Measurements from ENCODE around the gene GPR156.

The GPR156 gene

DNA sequence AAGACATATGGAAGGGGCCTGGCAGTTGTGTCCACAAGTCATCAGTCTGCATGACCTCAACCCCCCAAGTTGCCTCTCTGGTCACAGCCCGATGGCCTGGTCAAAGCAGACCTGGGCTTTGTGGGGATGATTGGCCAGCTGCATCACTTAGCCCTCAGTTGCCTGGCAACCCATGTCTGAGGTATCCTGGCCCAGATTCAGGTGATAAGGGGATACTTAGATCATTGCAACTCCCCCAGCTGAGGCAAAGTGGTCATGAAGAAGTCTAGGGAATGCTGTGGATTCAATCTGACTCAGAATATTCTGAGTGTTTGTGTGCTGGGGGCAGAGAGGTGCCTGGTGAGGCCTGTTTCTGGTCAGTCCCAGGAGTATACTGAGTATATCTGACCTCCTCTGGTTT is 5.0 kb downstream of the GPR156 start:
- CTCF ChIA-PET: interaction anchor here (1.3 kb wide), 1 partner anchor 12 kb away, joined by 4 read pairs; no protein-coding TSS in a partner anchor
- POLR2A ChIA-PET: no interaction called here

DNA sequence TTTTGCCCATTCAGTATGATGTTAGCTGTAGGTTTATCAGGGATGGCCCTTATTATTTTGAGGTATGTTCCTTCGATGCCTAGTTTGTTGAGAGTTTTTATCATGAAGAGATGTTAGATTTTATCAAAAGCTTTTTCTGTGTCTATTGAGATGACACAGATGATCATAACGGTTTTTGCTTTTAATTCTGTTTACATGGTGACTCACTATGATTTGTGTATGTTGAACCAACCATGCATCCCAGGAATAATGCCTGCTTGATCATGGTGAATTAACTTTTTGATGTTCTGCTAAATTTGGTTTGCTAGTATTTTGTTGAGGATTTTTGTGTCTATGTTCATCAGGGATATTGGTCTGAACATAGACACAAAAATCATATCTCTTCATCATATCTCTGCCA is 8.3 kb downstream of the GPR156 start:
- no peaks in the 10 kb centered on the region for H3K9me3 ChIP-seq (ENCODE audit: control extremely low read depth in 1 of 5, control insufficient read depth in 4 of 5, insufficient read depth in 2 of 5, low read depth in 1 of 5, low read length in 4 of 5)
- H3K4me3 ChIP-seq (ENCODE audit: control insufficient read depth in 1 of 7, extremely low read depth in 1 of 7, insufficient read depth in 4 of 7, low read depth in 2 of 7, low read length in 6 of 7): no peak overlapping the region
- WGBS (ENCODE audit: insufficient coverage): 89% methylated on average over 1 of the region's 2 CpGs
- DNase-seq: no peak
- no peak overlapping the region for H3K27ac ChIP-seq (ENCODE audit: insufficient read depth in 1 of 2, low read depth in 1 of 2, low read length in 2 of 2, poor library complexity in 1 of 2, severe bottlenecking in 2 of 2)
- H3K27me3 ChIP-seq (replicated peaks in 2 of 5; ENCODE audit: control insufficient read depth in 4 of 5, insufficient read depth in 5 of 5, low read length in 4 of 5): peaks cover 0 to 4% (median 2%) of the 10 kb centered on the region in 5 experiments
- no peaks in the 10 kb centered on the region for H3K36me3 ChIP-seq (ENCODE audit: control insufficient read depth in 4 of 4, insufficient read depth in 4 of 4, low read length in 3 of 4)
- no peaks in the 10 kb centered on the region for H3K4me1 ChIP-seq (ENCODE audit: control extremely low read depth in 1 of 4, control insufficient read depth in 4 of 4, insufficient read depth in 4 of 4, low read length in 3 of 4)
- ChIA-PET CTCF (no interaction called here), POLR2A (no interaction called here)

More for the DNA sequence above, 5.0 kb downstream of the GPR156 start:
- WGBS (ENCODE audit: insufficient coverage): no CpG with 5 or more reads among the region's 1 CpG
- H3K36me3 ChIP-seq (ENCODE audit: control insufficient read depth in 4 of 4, insufficient read depth in 4 of 4, low read length in 3 of 4): no peaks in the 10 kb centered on the region
- H3K27me3 ChIP-seq (replicated peaks in 2 of 5; ENCODE audit: control insufficient read depth in 4 of 5, insufficient read depth in 5 of 5, low read length in 4 of 5): peaks cover 4 to 28% (median 12%) of the 10 kb centered on the region in 5 experiments
- no peak for DNase-seq
- no peak overlapping the region for H3K4me3 ChIP-seq (ENCODE audit: control insufficient read depth in 1 of 7, extremely low read depth in 1 of 7, insufficient read depth in 4 of 7, low read depth in 2 of 7, low read length in 6 of 7)
- no peak overlapping the region for H3K27ac ChIP-seq (ENCODE audit: insufficient read depth in 1 of 2, low read depth in 1 of 2, low read length in 2 of 2, poor library complexity in 1 of 2, severe bottlenecking in 2 of 2)
- peaks cover 0 to 5% (median 4%) of the 10 kb centered on the region in 4 experiments for H3K4me1 ChIP-seq (ENCODE audit: control extremely low read depth in 1 of 4, control insufficient read depth in 4 of 4, insufficient read depth in 4 of 4, low read length in 3 of 4)
- no peaks in the 10 kb centered on the region for H3K9me3 ChIP-seq (ENCODE audit: control extremely low read depth in 1 of 5, control insufficient read depth in 4 of 5, insufficient read depth in 2 of 5, low read depth in 1 of 5, low read length in 4 of 5)

DNA sequence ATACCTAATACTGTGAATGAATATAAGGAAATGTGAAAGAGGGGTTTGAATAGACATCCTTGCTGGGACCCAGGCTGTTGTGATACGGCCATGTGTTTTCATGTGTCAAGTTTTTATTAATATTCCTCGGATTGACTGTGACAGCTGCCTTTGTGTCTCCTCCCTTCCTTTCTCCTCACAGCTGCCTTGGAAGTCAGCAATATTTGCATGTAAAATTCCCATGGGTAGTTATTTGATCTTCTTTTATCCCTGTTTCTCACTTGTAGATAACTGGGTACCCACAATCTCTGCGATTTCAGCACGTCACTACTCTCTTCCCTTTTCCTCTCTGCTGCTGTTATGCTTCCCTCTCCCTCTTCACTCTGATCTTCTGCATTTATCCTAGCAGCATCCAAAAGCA is 9.4 kb downstream of the GPR156 start:
- DNase-seq: no peak
- WGBS (ENCODE audit: insufficient coverage): 63% methylated on average over 4 of the region's 4 CpGs
- POLR2A ChIA-PET: no interaction called here
- H3K27me3 ChIP-seq (replicated peaks in 2 of 5; ENCODE audit: control insufficient read depth in 4 of 5, insufficient read depth in 5 of 5, low read length in 4 of 5): peaks cover 0 to 4% (median 0%) of the 10 kb centered on the region in 5 experiments
- CTCF ChIA-PET: no interaction called here
- no peak overlapping the region for H3K4me3 ChIP-seq (ENCODE audit: control insufficient read depth in 1 of 7, extremely low read depth in 1 of 7, insufficient read depth in 4 of 7, low read depth in 2 of 7, low read length in 6 of 7)
- H3K27ac ChIP-seq (ENCODE audit: insufficient read depth in 1 of 2, low read depth in 1 of 2, low read length in 2 of 2, poor library complexity in 1 of 2, severe bottlenecking in 2 of 2): no peak overlapping the region
- no peaks in the 10 kb centered on the region for H3K36me3 ChIP-seq (ENCODE audit: control insufficient read depth in 4 of 4, insufficient read depth in 4 of 4, low read length in 3 of 4)
- no peaks in the 10 kb centered on the region for H3K4me1 ChIP-seq (ENCODE audit: control extremely low read depth in 1 of 4, control insufficient read depth in 4 of 4, insufficient read depth in 4 of 4, low read length in 3 of 4)
- H3K9me3 ChIP-seq (ENCODE audit: control extremely low read depth in 1 of 5, control insufficient read depth in 4 of 5, insufficient read depth in 2 of 5, low read depth in 1 of 5, low read length in 4 of 5): no peaks in the 10 kb centered on the region

DNA sequence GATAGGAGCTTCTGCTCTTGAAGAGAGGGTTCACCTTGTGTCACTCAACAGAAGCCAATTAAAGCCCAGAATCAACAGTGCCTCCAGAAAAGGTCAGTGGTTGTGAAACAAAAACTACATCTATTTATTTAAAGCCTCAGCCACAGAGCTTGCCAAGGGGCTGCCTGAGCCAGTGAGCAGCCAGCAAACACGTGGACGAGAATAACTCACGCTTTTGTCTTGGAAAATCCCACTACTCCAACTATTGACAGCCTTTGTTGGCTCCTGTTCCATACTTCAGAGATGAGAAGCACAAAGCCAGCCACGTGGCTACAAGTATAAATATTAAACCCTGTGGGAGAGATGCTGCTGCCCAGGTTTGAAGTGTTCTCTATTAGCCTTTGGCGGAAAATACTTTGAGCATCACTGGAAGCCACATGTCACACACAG is 10.3 kb downstream of the GPR156 start:
- no peaks in the 10 kb centered on the region for H3K9me3 ChIP-seq (ENCODE audit: control extremely low read depth in 1 of 5, control insufficient read depth in 4 of 5, insufficient read depth in 2 of 5, low read depth in 1 of 5, low read length in 4 of 5)
- POLR2A ChIA-PET: no interaction called here
- no peak overlapping the region for H3K4me3 ChIP-seq (ENCODE audit: control insufficient read depth in 1 of 7, extremely low read depth in 1 of 7, insufficient read depth in 4 of 7, low read depth in 2 of 7, low read length in 6 of 7)
- no peaks in the 10 kb centered on the region for H3K4me1 ChIP-seq (ENCODE audit: control extremely low read depth in 1 of 4, control insufficient read depth in 4 of 4, insufficient read depth in 4 of 4, low read length in 3 of 4)
- 80% methylated on average over 4 of the region's 5 CpGs for WGBS (ENCODE audit: insufficient coverage)
- H3K27me3 ChIP-seq (replicated peaks in 2 of 5; ENCODE audit: control insufficient read depth in 4 of 5, insufficient read depth in 5 of 5, low read length in 4 of 5): peaks cover 0 to 5% (median 0%) of the 10 kb centered on the region in 5 experiments
- no peaks in the 10 kb centered on the region for H3K36me3 ChIP-seq (ENCODE audit: control insufficient read depth in 4 of 4, insufficient read depth in 4 of 4, low read length in 3 of 4)
- CTCF ChIA-PET: no interaction called here
- no peak overlapping the region for H3K27ac ChIP-seq (ENCODE audit: insufficient read depth in 1 of 2, low read depth in 1 of 2, low read length in 2 of 2, poor library complexity in 1 of 2, severe bottlenecking in 2 of 2)
- DNase-seq: no peak

DNA sequence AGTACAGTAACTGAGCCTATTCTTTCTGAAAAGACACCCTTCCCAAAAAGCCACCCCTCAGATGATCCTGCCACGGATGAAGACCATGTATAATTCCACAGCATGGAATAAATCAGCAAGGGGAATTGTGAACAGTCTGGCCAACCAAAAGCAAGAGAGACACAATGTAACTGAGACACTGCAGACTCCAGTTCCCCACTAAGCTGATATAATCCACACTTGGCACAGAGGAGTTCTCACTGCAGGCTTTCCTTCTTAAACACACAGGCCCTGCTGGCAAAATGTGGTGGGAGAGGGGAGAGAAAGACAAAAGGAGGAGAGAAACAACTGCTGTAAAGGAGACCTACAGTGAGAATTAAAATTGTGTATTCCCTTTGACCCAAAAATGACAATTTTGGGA is 12.7 kb downstream of the GPR156 start:
- Histone ChIP-seq H3K4me3 (ENCODE audit: control insufficient read depth in 1 of 7, extremely low read depth in 1 of 7, insufficient read depth in 4 of 7, low read depth in 2 of 7, low read length in 6 of 7) (no peak overlapping the region), H3K36me3 (ENCODE audit: control insufficient read depth in 4 of 4, insufficient read depth in 4 of 4, low read length in 3 of 4) (no peaks in the 10 kb centered on the region), H3K27me3 (replicated peaks in 2 of 5; ENCODE audit: control insufficient read depth in 4 of 5, insufficient read depth in 5 of 5, low read length in 4 of 5) (peaks cover 0 to 5% (median 0%) of the 10 kb centered on the region in 5 experiments), H3K9me3 (ENCODE audit: control extremely low read depth in 1 of 5, control insufficient read depth in 4 of 5, insufficient read depth in 2 of 5, low read depth in 1 of 5, low read length in 4 of 5) (no peaks in the 10 kb centered on the region), H3K27ac (ENCODE audit: insufficient read depth in 1 of 2, low read depth in 1 of 2, low read length in 2 of 2, poor library complexity in 1 of 2, severe bottlenecking in 2 of 2) (no peak overlapping the region), H3K4me1 (ENCODE audit: control extremely low read depth in 1 of 4, control insufficient read depth in 4 of 4, insufficient read depth in 4 of 4, low read length in 3 of 4) (no peaks in the 10 kb centered on the region)
- ChIA-PET POLR2A (no interaction called here), CTCF (interaction anchor here (1.4 to 1.8 kb wide), 2 partner anchors 22 to 29 kb away, joined by 5 to 6 read pairs; no protein-coding TSS in a partner anchor)
- DNase-seq: no peak
- 50% methylated on average over 1 of the region's 1 CpG for WGBS (ENCODE audit: insufficient coverage)

DNA sequence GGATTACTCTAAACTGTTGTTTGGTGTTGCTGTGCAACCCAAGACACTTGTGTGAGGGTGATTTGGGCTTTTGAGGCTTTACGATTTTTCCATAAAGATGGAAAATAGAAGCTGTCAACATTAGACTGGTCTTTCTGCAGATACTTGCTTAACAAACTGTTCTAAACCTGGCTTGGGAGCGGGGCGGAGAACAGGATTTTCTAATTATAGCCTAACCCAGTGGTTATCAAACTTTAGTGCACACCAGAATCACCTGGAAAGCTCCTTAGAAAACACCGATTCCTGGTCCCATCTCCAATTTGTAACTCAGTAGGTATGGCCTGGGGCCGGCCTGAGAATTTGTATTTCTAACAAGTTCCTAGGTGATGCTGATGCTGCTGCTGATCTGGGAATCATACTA is 19.0 kb downstream of the GPR156 start:
- no peak overlapping the region for H3K4me3 ChIP-seq (ENCODE audit: control insufficient read depth in 1 of 7, extremely low read depth in 1 of 7, insufficient read depth in 4 of 7, low read depth in 2 of 7, low read length in 6 of 7)
- no peaks in the 10 kb centered on the region for H3K4me1 ChIP-seq (ENCODE audit: control extremely low read depth in 1 of 4, control insufficient read depth in 4 of 4, insufficient read depth in 4 of 4, low read length in 3 of 4)
- peaks cover 0 to 2% (median 0%) of the 10 kb centered on the region in 5 experiments for H3K27me3 ChIP-seq (replicated peaks in 2 of 5; ENCODE audit: control insufficient read depth in 4 of 5, insufficient read depth in 5 of 5, low read length in 4 of 5)
- no peak for DNase-seq
- POLR2A ChIA-PET: interaction anchor here (0.6 kb wide), 1 partner anchor 186 kb away, joined by 6 read pairs; no protein-coding TSS in a partner anchor
- no peaks in the 10 kb centered on the region for H3K9me3 ChIP-seq (ENCODE audit: control extremely low read depth in 1 of 5, control insufficient read depth in 4 of 5, insufficient read depth in 2 of 5, low read depth in 1 of 5, low read length in 4 of 5)
- WGBS (ENCODE audit: insufficient coverage): 97% methylated on average over 5 of the region's 5 CpGs
- H3K27ac ChIP-seq (ENCODE audit: insufficient read depth in 1 of 2, low read depth in 1 of 2, low read length in 2 of 2, poor library complexity in 1 of 2, severe bottlenecking in 2 of 2): no peak overlapping the region
- CTCF ChIA-PET: no interaction called here
- no peaks in the 10 kb centered on the region for H3K36me3 ChIP-seq (ENCODE audit: control insufficient read depth in 4 of 4, insufficient read depth in 4 of 4, low read length in 3 of 4)

DNA sequence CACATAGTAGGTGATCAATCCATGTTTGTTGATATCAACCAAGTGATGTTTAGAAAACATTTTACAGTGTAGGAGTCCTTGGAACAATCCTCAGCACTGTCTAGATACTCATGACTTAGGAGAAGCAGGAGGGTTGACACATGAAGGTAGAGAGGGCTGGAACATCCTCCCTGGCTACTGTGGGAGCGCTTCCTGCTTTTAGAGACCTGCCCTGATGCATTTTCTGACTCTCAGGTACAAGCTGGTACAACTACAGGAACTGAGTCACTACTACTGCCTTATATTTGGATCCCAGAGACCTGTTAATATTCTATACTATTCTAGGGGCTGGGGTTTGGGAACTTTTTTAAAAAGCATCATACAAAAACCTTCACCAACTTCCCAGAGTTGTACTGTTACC is 20.1 kb downstream of the GPR156 start:
- 100% methylated on average over 1 of the region's 1 CpG for WGBS (ENCODE audit: insufficient coverage)
- Histone ChIP-seq H3K27me3 (replicated peaks in 2 of 5; ENCODE audit: control insufficient read depth in 4 of 5, insufficient read depth in 5 of 5, low read length in 4 of 5) (peaks cover 0 to 2% (median 0%) of the 10 kb centered on the region in 5 experiments), H3K4me3 (ENCODE audit: control insufficient read depth in 1 of 7, extremely low read depth in 1 of 7, insufficient read depth in 4 of 7, low read depth in 2 of 7, low read length in 6 of 7) (no peak overlapping the region), H3K4me1 (ENCODE audit: control extremely low read depth in 1 of 4, control insufficient read depth in 4 of 4, insufficient read depth in 4 of 4, low read length in 3 of 4) (no peaks in the 10 kb centered on the region), H3K27ac (ENCODE audit: insufficient read depth in 1 of 2, low read depth in 1 of 2, low read length in 2 of 2, poor library complexity in 1 of 2, severe bottlenecking in 2 of 2) (no peak overlapping the region), H3K36me3 (ENCODE audit: control insufficient read depth in 4 of 4, insufficient read depth in 4 of 4, low read length in 3 of 4) (no peaks in the 10 kb centered on the region), H3K9me3 (ENCODE audit: control extremely low read depth in 1 of 5, control insufficient read depth in 4 of 5, insufficient read depth in 2 of 5, low read depth in 1 of 5, low read length in 4 of 5) (no peaks in the 10 kb centered on the region)
- DNase-seq: no peak
- CTCF ChIA-PET: no interaction called here
- POLR2A ChIA-PET: no interaction called here
